ENCODE measurements around the gene OGA.

OGA gene

GRCh38 chr10:101749047-101750016 is 68.9 kb downstream of the OGA start:
- no peak for DNase-seq

GRCh38 chr10:101748496-101748895 is 69.7 kb downstream of the OGA start:
- no peak for DNase-seq

GRCh38 chr10:101745074-101745696 is 73.1 kb downstream of the OGA start:
- no peak for DNase-seq

- no peak for DNase-seq
These were observed 74.0 kb downstream of the OGA start for GRCh38 chr10:101744267-101744666.

- no peak for DNase-seq
These were observed 76.3 kb downstream of the OGA start for GRCh38 chr10:101741938-101742337.

GRCh38 chr10:101736666-101737065 is 81.6 kb downstream of the OGA start:
- no peak for DNase-seq
